Hepatocyte (in vitro differentiated cells): ENCODE measurements around the gene ANAPC16.

ENCODE experiments used
- CTCF ChIP-seq: fragments of 200-600 bp; sonication (generic); IDR thresholded peaks from 2 replicates; pipeline ENCODE4 v1.5.1; 2016; ENCODE audit warnings: antibody characterized with exemption, mild to moderate bottlenecking; ENCODE audit not compliant: poor library complexity
- EZH2 ChIP-seq: fragments of 200-600 bp; sonication (generic); IDR thresholded peaks from 2 replicates; pipeline ENCODE4 v1.6.1; 2016; ENCODE audit warnings: antibody characterized with exemption, mild to moderate bottlenecking, borderline replicate concordance

DNA sequence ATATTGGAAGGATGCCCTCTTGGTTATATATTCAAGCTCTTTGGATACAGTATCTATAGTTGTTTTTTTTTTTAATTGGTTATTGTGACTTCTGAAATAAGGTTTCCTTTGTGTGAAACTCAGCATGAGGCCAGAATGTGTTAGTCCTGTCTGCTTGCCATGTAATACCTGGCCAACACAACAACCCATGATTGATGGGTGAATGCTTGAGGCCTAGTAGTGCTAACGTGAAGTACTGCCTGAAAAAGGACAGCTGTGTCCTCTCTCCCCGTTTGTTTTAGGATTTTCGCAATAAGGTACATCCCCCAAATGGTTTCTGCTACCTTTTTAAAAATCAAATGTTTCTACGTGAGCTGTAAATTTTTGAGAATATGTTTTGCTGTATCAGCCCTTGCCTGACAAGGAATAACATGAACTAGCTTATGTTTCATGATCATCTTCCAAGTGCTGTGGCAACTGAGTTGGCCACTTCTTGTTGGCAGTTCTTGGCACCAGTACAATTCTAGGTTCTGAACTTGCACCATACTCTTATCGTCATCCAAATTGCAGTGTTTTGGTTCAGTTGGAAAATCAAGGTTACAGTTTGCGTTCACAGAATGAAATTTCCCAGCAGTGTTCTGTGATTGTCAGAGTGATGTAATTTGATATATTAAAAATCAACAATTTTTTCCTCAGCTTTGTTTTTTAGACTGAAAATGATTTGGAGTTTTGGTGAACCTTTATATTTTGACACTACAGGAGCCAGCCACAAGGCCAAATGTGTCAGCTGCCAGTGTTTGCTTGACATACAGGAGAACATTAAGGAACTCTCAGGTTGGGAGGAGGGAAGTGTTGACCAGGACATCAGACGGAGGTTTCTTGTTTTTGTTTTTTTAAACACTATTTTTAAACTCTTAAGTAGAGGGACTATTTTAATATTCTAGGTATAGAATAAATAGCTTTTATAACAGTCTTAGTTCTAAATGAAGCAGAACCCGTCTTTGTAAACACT lies 13.7 kb downstream of the ANAPC16 start:
- TF ChIP-seq CTCF (no peak), EZH2 (no peak)
